ENCODE data around the gene ADRB2. TPM values are rescaled to one million over a fixed set of nuclear protein-coding genes. Genes with fewer than 3 reads are reported as not detected.

The ADRB2 gene
- total RNA-seq, 1 donor from 2014 or later = 0.42 TPM

DNA sequence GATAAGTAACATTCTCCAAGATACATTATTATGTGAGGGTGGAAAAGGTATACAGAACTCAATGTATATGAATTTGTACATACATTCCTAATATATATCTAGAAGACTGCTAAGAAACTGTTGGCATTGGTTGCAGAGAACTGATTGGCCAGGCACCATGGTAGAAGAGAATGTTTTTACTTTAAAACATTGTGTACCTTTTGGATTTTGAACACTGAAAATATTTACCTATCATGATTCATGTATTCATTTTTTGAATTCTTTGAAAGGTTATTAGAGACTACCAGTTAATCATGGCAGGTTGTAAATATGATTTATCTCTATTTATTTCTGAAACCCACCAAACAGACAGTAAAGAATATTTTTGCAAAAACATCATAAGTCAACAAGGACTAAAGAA is 41.2 kb upstream of the ADRB2 start:
- no peaks in the 10 kb centered on the region for H3K36me3 Mint-ChIP-seq
- no peaks in the 10 kb centered on the region for H3K9me3 Mint-ChIP-seq
- peaks cover 6% of the 10 kb centered on the region for H3K4me1 Mint-ChIP-seq
- no peak overlapping the region for H3K4me3 Mint-ChIP-seq
- no peak overlapping the region for H3K27ac Mint-ChIP-seq
- no peak for DNase-seq (ENCODE audit: low spot score in 2 of 2, unreplicated experiment in 2 of 2)
- H3K27me3 Mint-ChIP-seq (ENCODE audit: low read depth) = peaks cover 7% of the 10 kb centered on the region
- TF ChIP-seq, protein P1, sequence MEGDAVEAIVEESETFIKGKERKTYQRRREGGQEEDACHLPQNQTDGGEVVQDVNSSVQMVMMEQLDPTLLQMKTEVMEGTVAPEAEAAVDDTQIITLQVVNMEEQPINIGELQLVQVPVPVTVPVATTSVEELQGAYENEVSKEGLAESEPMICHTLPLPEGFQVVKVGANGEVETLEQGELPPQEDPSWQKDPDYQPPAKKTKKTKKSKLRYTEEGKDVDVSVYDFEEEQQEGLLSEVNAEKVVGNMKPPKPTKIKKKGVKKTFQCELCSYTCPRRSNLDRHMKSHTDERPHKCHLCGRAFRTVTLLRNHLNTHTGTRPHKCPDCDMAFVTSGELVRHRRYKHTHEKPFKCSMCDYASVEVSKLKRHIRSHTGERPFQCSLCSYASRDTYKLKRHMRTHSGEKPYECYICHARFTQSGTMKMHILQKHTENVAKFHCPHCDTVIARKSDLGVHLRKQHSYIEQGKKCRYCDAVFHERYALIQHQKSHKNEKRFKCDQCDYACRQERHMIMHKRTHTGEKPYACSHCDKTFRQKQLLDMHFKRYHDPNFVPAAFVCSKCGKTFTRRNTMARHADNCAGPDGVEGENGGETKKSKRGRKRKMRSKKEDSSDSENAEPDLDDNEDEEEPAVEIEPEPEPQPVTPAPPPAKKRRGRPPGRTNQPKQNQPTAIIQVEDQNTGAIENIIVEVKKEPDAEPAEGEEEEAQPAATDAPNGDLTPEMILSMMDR (IDR thresholded peaks at IDR 0.05; ENCODE audit: unreplicated experiment) = no peak

DNA sequence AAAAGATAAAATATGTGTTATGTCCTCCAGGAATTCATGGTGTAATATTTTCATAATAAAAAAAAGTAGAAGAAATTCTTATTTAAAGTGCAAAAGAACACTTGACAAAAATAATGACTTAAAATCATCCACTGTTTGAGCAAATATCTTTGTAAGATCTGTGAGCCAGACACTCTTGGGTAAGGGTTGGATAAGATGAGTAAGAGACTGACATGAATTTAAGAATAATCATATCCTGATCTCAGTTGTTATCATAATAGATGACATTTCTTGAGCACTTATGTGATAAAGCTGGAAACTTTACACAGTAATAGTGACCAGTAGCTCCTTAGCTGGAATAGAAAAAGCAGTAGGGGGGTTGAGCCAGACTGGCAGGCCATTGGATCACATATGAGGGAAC is 40.0 kb upstream of the ADRB2 start:
- H3K4me1 Mint-ChIP-seq = peaks cover 6% of the 10 kb centered on the region
- no peak overlapping the region for H3K4me3 Mint-ChIP-seq
- no peak for DNase-seq (ENCODE audit: low spot score in 2 of 2, unreplicated experiment in 2 of 2)
- peaks cover 7% of the 10 kb centered on the region for H3K27me3 Mint-ChIP-seq (ENCODE audit: low read depth)
- no peaks in the 10 kb centered on the region for H3K36me3 Mint-ChIP-seq
- H3K9me3 Mint-ChIP-seq = no peaks in the 10 kb centered on the region
- no peak overlapping the region for H3K27ac Mint-ChIP-seq
- TF ChIP-seq, protein P1 (IDR thresholded peaks at IDR 0.05; ENCODE audit: unreplicated experiment) = no peak

DNA sequence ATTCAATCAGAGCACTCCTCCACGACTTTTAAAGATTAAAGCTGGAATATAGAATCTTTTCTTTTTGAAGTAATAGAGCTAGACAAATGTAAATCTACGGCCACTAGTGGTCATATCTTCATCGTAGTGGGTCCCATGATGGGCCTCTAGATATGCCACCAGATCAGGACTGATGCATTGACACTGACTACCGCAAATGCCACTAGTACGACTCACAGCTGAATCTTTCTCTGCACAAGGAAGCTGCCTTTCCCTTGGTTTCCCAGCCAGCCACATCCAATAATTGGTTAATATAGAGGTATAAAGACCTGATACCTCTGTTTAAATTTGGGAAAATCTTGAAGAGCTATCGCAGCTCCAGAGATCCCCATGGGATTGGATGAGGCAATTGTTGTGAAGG is 37.8 kb upstream of the ADRB2 start:
- no peaks in the 10 kb centered on the region for H3K36me3 Mint-ChIP-seq
- H3K9me3 Mint-ChIP-seq = no peaks in the 10 kb centered on the region
- peaks cover 6% of the 10 kb centered on the region for H3K4me1 Mint-ChIP-seq
- no peak overlapping the region for H3K4me3 Mint-ChIP-seq
- DNase-seq (ENCODE audit: low spot score in 2 of 2, unreplicated experiment in 2 of 2) = no peak
- TF ChIP-seq, protein P1 (IDR thresholded peaks at IDR 0.05; ENCODE audit: unreplicated experiment) = no peak
- H3K27ac Mint-ChIP-seq = no peak overlapping the region
- H3K27me3 Mint-ChIP-seq (ENCODE audit: low read depth) = peaks cover 6% of the 10 kb centered on the region

DNA sequence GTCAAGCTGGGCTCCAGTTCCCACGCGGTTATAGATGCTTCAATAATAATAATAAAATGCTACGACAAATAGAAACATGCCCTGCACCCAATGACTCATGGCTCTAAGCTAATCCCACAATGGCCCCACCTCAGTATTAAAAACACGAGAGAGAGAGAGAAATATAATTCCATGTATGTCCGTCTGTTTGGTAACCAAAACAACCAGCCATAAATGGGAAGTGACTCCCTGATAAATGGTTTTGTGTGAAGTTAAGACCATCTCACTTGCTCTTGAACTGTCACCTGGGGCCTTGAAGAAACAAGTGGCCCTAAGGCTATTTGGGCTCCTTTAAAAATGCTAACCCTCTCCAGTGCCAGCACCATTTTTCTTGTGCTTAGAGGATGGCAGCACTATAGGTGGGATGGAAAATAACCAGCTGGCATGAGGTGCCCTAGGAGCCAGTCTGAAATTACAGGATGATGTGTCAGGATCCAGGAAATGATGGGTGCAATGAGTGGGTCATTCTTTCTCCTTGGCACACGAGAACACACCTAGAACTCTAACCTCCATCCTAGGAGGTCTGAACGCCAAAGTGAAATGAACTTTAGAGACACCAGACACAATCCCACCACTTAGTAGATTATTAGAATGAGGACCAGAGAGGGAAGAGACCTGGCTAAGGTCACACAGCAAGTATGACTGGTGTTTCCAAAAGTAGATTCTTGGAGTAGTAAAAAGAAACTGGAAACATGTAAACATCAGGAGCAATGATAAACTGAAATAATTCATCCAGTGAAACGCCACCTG is 35.7 kb upstream of the ADRB2 start:
- H3K9me3 Mint-ChIP-seq = no peaks in the 10 kb centered on the region
- no peak for DNase-seq (ENCODE audit: low spot score in 2 of 2, unreplicated experiment in 2 of 2)
- H3K36me3 Mint-ChIP-seq = no peaks in the 10 kb centered on the region
- no peak overlapping the region for H3K4me3 Mint-ChIP-seq
- peaks cover 4% of the 10 kb centered on the region for H3K27me3 Mint-ChIP-seq (ENCODE audit: low read depth)
- no peak overlapping the region for H3K27ac Mint-ChIP-seq
- H3K4me1 Mint-ChIP-seq = no peaks in the 10 kb centered on the region
- TF ChIP-seq, protein P1 (IDR thresholded peaks at IDR 0.05; ENCODE audit: unreplicated experiment) = no peak

DNA sequence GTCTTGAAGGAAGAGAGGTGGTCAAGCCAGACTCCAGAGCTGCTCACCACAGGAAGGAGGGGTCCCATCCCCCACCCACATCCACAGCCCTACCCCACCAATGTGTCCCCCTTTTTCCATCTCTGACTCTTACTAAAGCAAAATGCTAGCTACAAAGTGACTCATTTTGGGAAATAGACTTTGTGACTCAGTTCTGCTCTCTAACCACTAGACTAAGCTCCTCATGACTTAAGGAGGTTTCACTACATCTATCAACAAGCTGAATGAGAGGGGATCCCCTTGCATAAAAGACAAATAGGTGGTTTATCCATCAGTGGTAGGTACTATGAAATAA is 35.1 kb upstream of the ADRB2 start:
- DNase-seq (ENCODE audit: low spot score in 2 of 2, unreplicated experiment in 2 of 2) = no peak
- Mint-ChIP-seq H3K4me1 (no peaks in the 10 kb centered on the region), H3K27me3 (ENCODE audit: low read depth) (peaks cover 4% of the 10 kb centered on the region), H3K36me3 (no peaks in the 10 kb centered on the region), H3K4me3 (no peak overlapping the region), H3K27ac (no peak overlapping the region), H3K9me3 (no peaks in the 10 kb centered on the region)
- TF ChIP-seq, protein P1 (IDR thresholded peaks at IDR 0.05; ENCODE audit: unreplicated experiment) = no peak

Data from mesothelial cell of epicardium (in vitro differentiated cells).